Mucosa of descending colon (tissue), 3 donors: ENCODE results near the gene OTOS. TPM values are rescaled to one million over a fixed set of nuclear protein-coding genes. Genes with fewer than 3 reads are reported as not detected.

Experiments
- ATAC-seq: fragments of 200-7000 bp; cut with Tn5 transposase; one replicate; pipeline ENCODE4 v1.9.1; 2020; ENCODE audit warnings: mild to moderate bottlenecking, moderate library complexity
- DNase-seq, 3 donors: peaks; one replicate each; pipeline ENCODE4 v3.0.0-alpha.2; 2020
- H3K36me3 ChIP-seq: fragments of 200-600 bp; one replicate; pipeline ENCODE4 v1.8.0; 2021; ENCODE audit warnings: low read depth, mild to moderate bottlenecking
- H3K4me1 ChIP-seq: fragments of 200-600 bp; one replicate; pipeline ENCODE4 v1.8.0; 2021; ENCODE audit warnings: low read depth, mild to moderate bottlenecking
- H3K4me3 ChIP-seq: fragments of 200-600 bp; one replicate; pipeline ENCODE4 v1.8.0; 2021; ENCODE audit warnings: mild to moderate bottlenecking
- H3K9me3 ChIP-seq: fragments of 200-600 bp; one replicate; pipeline ENCODE4 v1.8.0; 2021; ENCODE audit warnings: mild to moderate bottlenecking
- intact Hi-C, 2 donors: fragments of 100-400 bp; cut with DNase I in 1 of 2; cut with micrococcal nuclease in 1 of 2; formaldehyde crosslinking; loops; one replicate each; pipeline versions ENCODE4 v1.11.0 to v1.11.1; 2022; cut with DNase I, micrococcal nuclease
- total RNA-seq, 3 donors: library from RNA; stranded (reverse); fragmentation: NEBNext Ultra II Directional in 2 of 3; extraction: Animal tissue kit (Norgen Biotek cat#: 25700) in 2 of 3; gene quantifications; one replicate each; pipeline versions ENCODE4 v1.2.1 to v1.2.4, GENCODE V29; 2021 to 2023
- TF ChIP-seq, protein P1 (sequence below): fragments of 200-600 bp; IDR thresholded peaks from one replicate; pipeline ENCODE4 v1.8.0; 2022; ENCODE audit warnings: antibody characterized with exemption, mild to moderate bottlenecking
- donor health status: DM: no; HTN: no; CAD: no; lungs with moderate emphysema.
- donor health status: DM: no; HTN: no; CAD: no.
- donor health status: DM: no; HTN: yes; CAD: no.

OTOS gene
- total RNA-seq, 3 donors from 2014 or later, result not detected

DNA sequence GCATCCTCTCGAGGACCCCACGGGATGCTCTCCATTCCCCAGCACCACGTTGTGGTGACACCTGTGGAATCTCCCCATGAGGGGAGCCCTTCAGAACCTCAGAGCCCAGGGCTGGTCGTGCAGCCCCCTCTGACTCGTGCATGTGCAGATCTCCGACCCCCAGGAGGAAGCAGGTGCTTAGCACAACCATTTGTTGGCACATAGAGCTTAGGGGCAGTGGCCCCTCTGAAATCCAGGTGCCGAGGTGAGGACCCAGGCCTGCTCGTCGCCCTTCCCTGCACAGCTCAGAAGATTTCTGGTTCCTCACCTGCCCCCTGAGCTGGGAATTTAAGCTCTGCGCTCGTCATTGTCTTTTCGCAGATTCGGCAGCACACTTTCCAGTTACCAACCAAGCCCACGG lies 1.3 kb upstream of the OTOS start:
- DNase-seq, result peak in 2 of 3 donors; percentile 3 to 19
- ATAC-seq, result no peak
- TF ChIP-seq, protein P1, sequence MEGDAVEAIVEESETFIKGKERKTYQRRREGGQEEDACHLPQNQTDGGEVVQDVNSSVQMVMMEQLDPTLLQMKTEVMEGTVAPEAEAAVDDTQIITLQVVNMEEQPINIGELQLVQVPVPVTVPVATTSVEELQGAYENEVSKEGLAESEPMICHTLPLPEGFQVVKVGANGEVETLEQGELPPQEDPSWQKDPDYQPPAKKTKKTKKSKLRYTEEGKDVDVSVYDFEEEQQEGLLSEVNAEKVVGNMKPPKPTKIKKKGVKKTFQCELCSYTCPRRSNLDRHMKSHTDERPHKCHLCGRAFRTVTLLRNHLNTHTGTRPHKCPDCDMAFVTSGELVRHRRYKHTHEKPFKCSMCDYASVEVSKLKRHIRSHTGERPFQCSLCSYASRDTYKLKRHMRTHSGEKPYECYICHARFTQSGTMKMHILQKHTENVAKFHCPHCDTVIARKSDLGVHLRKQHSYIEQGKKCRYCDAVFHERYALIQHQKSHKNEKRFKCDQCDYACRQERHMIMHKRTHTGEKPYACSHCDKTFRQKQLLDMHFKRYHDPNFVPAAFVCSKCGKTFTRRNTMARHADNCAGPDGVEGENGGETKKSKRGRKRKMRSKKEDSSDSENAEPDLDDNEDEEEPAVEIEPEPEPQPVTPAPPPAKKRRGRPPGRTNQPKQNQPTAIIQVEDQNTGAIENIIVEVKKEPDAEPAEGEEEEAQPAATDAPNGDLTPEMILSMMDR, result no peak
- Histone ChIP-seq H3K4me1 (no peaks in the 10 kb centered on the region), H3K4me3 (no peak overlapping the region), H3K9me3 (no peaks in the 10 kb centered on the region), H3K36me3 (no peaks in the 10 kb centered on the region)
- intact Hi-C loops, result loop anchor here (5.0 to 10.0 kb wide), 2 partner anchors 77 to 84 kb away; no protein-coding TSS in a partner anchor

DNA sequence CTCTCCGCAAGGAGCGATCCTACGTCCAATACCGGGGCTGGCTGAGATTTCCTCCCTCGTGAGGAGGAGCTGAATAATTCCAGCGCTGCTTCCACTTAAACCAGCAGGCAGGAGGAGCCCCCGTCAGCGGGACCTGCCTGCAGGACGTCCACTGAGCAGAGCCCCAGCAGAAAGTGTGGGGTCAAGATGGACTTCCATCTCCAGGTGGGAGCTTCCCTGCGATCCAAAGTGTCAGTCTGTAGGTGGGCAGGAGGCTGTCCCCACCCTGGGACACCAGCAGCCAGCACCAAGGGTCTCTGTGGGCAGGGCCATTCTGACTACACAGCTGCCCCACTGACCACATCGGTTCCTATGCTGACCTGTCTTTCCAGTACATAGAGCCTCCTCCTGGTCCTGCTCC lies 462 bp upstream of the OTOS start:
- H3K4me3 ChIP-seq, result no peak overlapping the region
- no peak for ATAC-seq
- H3K36me3 ChIP-seq, result no peaks in the 10 kb centered on the region
- peak in 2 of 3 donors; percentile 7 to 37 for DNase-seq
- H3K9me3 ChIP-seq, result no peaks in the 10 kb centered on the region
- TF ChIP-seq, protein P1, result no peak
- no peaks in the 10 kb centered on the region for H3K4me1 ChIP-seq
- intact Hi-C loops, result loop anchor here (5.0 to 10.0 kb wide), 2 partner anchors 76 to 84 kb away; no protein-coding TSS in a partner anchor

DNA sequence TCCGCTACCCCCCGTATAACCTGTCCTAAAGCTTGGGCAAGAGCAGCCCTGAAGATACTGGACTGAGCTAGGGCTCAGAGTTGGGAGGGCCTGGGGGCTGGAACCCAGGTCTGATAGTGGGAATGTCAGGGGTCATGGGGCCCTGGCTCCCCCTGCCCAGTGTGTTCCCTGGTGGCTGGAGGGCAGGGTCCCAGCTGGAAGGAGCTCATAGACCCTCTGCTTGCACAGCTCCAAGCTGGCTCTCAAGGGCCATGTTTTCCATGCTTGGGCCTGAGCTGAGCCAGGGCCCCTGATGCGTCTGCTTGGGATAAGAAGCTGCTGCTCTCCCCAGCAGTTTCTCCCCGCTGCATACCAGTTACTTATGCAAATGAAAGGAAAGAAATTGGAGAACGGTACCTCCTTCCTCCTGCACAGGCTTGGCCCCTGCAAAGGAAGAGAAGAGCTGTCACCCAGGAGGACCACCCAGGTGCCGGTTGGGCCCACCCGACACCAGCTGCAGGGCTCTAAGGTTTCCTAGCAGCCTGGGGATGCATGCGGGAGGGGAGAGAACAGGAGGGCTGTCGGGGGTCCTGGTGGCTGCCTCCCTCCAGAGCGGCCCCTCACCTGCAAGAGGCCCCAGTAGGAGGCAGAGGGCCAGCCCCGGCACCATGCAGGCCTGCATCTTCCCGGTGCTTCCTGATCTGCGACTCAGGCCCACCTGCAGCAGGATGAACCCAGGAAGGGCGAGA lies 628 bp downstream of the OTOS start:
- TF ChIP-seq, protein P1, result no peak
- H3K9me3 ChIP-seq, result no peaks in the 10 kb centered on the region
- no peak overlapping the region for H3K4me3 ChIP-seq
- intact Hi-C loops, result loop anchor here (5.0 to 10.0 kb wide), 2 partner anchors 75 to 83 kb away; no protein-coding TSS in a partner anchor
- peaks cover 5% of the 10 kb centered on the region for H3K4me1 ChIP-seq
- DNase-seq (peak in 2 of 3 donors; percentile 5 to 24), ATAC-seq (no peak)
- no peaks in the 10 kb centered on the region for H3K36me3 ChIP-seq

DNA sequence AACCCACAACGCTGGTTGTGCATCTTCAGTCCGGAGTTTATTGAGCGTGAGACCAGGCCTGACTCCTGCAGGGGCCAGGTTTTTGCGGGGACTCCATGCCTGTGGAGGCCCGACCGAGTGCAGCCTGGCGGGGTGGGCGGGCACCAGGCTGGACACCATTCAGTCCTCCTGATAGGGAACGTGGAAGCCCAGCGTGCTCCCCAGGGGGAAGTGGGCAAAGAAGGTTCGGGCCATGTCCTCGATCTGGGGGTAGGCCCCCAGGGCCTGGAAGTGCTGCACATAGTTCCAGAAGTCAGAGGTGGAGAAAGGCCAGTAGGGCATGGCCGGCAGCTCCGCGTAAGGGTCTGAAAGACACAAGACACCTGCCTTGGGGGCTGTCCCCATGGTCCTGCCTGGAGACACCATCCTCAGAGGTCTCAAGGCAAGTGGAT lies 1.4 kb downstream of the OTOS start:
- intact Hi-C loops, result no loop called here
- Histone ChIP-seq H3K9me3 (no peaks in the 10 kb centered on the region), H3K4me3 (no peak overlapping the region), H3K36me3 (no peaks in the 10 kb centered on the region), H3K4me1 (peaks cover 5% of the 10 kb centered on the region)
- ATAC-seq, result no peak
- DNase-seq, result peak in 2 of 3 donors; percentile 7 to 29
- TF ChIP-seq, protein P1, result no peak

DNA sequence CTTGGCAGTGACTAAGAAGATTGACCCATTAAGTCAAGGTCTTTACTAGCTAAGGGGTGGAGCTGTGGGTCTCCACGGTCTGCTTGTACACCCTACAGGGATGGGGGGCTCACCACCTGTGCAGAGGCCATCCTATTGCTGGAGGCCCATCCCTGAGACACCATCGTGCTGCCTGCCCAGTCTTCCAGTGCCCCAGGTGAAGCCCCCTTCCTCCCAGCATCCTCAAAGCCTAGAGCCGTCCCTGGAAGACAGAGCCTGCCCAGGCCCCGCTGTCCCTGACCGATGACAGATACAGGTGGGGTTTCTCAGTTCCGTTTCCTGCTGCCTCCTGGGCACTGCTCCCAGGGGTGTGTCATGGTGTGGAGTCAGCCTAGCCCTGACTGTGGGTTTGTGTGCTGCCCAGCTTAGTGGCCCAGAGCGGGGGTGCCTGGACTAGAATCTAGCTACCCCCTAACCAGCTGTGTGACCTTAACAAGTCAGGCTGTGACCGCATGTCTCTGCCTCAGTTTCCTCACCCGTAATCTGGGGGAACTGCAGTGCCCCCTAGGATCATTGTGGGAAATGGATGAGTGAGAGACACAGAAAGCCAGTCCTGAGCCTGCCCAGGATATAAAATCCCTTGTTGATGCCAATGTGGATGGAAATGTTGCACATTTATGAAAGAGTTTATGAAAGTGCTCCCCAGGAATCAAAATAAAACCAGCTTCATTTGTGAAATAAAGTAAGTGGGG lies 2.0 kb downstream of the OTOS start:
- TF ChIP-seq, protein P1, result no peak
- H3K4me3 ChIP-seq, result no peak overlapping the region
- H3K4me1 ChIP-seq, result peaks cover 5% of the 10 kb centered on the region
- intact Hi-C loops, result no loop called here
- H3K9me3 ChIP-seq, result no peaks in the 10 kb centered on the region
- DNase-seq, result peak in 2 of 3 donors; percentile 15 to 45
- peak; percentile 18 for ATAC-seq
- no peaks in the 10 kb centered on the region for H3K36me3 ChIP-seq
